ENCODE results near the gene FBXO48. TPM values are rescaled to one million over a fixed set of nuclear protein-coding genes. Genes with fewer than 3 reads are reported as not detected.

FBXO48 gene
- total RNA-seq, 4 donors from 2014 or later: 0.61 to 0.95 (median 0.64) TPM

GRCh38 chr2:68432696-68433658, 34.1 kb downstream of the FBXO48 start:
- no peak for DNase-seq
- Histone ChIP-seq H3K4me1 (peaks cover 0 to 67% (median 22%) of the 10 kb centered on the region in 3 donors), H3K9me3 (no peaks in the 10 kb centered on the region), H3K27ac (no peak overlapping the region), H3K4me3 (no peak overlapping the region), H3K27me3 (no peaks in the 10 kb centered on the region), H3K36me3 (no peaks in the 10 kb centered on the region)
- intact Hi-C loops (cut with DNase I): no loop called here
- TF ChIP-seq, protein P1, sequence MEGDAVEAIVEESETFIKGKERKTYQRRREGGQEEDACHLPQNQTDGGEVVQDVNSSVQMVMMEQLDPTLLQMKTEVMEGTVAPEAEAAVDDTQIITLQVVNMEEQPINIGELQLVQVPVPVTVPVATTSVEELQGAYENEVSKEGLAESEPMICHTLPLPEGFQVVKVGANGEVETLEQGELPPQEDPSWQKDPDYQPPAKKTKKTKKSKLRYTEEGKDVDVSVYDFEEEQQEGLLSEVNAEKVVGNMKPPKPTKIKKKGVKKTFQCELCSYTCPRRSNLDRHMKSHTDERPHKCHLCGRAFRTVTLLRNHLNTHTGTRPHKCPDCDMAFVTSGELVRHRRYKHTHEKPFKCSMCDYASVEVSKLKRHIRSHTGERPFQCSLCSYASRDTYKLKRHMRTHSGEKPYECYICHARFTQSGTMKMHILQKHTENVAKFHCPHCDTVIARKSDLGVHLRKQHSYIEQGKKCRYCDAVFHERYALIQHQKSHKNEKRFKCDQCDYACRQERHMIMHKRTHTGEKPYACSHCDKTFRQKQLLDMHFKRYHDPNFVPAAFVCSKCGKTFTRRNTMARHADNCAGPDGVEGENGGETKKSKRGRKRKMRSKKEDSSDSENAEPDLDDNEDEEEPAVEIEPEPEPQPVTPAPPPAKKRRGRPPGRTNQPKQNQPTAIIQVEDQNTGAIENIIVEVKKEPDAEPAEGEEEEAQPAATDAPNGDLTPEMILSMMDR (IDR thresholded peaks at IDR 0.05): peak in 1 of 6 experiments; percentile 6
- TF ChIP-seq POLR2A (IDR thresholded peaks at IDR 0.05): no peak
- WGBS, 2 donors: 33 to 82% methylated on average over 2 to 3 of the region's 14 CpGs

- Histone ChIP-seq H3K4me1 (peaks cover 0 to 69% (median 30%) of the 10 kb centered on the region in 3 donors), H3K4me3 (no peak overlapping the region), H3K9me3 (no peaks in the 10 kb centered on the region), H3K36me3 (no peaks in the 10 kb centered on the region), H3K27ac (no peak overlapping the region), H3K27me3 (no peaks in the 10 kb centered on the region)
- no peak for TF ChIP-seq POLR2A (IDR thresholded peaks at IDR 0.05)
- TF ChIP-seq, protein P1 (IDR thresholded peaks at IDR 0.05): no peak
- intact Hi-C loops (cut with DNase I): no loop called here
- no peak for DNase-seq
- WGBS, 2 donors: 55 to 73% methylated on average over 5 to 6 of the region's 8 CpGs
These were observed 35.6 kb downstream of the FBXO48 start for GRCh38 chr2:68431316-68431972.

- no peak overlapping the region for H3K4me3 ChIP-seq
- H3K27me3 ChIP-seq: no peaks in the 10 kb centered on the region
- H3K9me3 ChIP-seq: no peaks in the 10 kb centered on the region
- intact Hi-C loops (cut with DNase I): no loop called here
- no peak for TF ChIP-seq POLR2A (IDR thresholded peaks at IDR 0.05)
- TF ChIP-seq, protein P1 (IDR thresholded peaks at IDR 0.05): no peak
- no peaks in the 10 kb centered on the region for H3K36me3 ChIP-seq
- peaks cover 0 to 53% (median 24%) of the 10 kb centered on the region in 3 donors for H3K4me1 ChIP-seq
- 65 to 75% methylated on average over 7 of the region's 7 CpGs for WGBS, 2 donors
- no peak overlapping the region for H3K27ac ChIP-seq
- DNase-seq: no peak
These were observed 37.7 kb downstream of the FBXO48 start for GRCh38 chr2:68429311-68429826.

- no peaks in the 10 kb centered on the region for H3K9me3 ChIP-seq
- H3K36me3 ChIP-seq: no peaks in the 10 kb centered on the region
- intact Hi-C loops (cut with DNase I): no loop called here
- H3K27me3 ChIP-seq: no peaks in the 10 kb centered on the region
- peaks cover 0 to 52% (median 24%) of the 10 kb centered on the region in 3 donors for H3K4me1 ChIP-seq
- H3K27ac ChIP-seq: no peak overlapping the region
- WGBS, 2 donors: 53 to 60% methylated on average over 1 of the region's 1 CpG
- TF ChIP-seq, protein P1 (IDR thresholded peaks at IDR 0.05): no peak
- no peak for TF ChIP-seq POLR2A (IDR thresholded peaks at IDR 0.05)
- H3K4me3 ChIP-seq: no peak overlapping the region
- no peak for DNase-seq
These were observed 38.3 kb downstream of the FBXO48 start for GRCh38 chr2:68428746-68429145.

GRCh38 chr2:68428126-68428525, 39.0 kb downstream of the FBXO48 start:
- Histone ChIP-seq H3K9me3 (no peaks in the 10 kb centered on the region), H3K4me3 (no peak overlapping the region), H3K36me3 (no peaks in the 10 kb centered on the region), H3K27ac (no peak overlapping the region), H3K27me3 (no peaks in the 10 kb centered on the region), H3K4me1 (peaks cover 0 to 46% (median 20%) of the 10 kb centered on the region in 3 donors)
- WGBS, 2 donors: 31 to 50% methylated on average over 4 of the region's 4 CpGs
- DNase-seq: no peak
- no peak for TF ChIP-seq POLR2A (IDR thresholded peaks at IDR 0.05)
- TF ChIP-seq, protein P1 (IDR thresholded peaks at IDR 0.05): no peak
- intact Hi-C loops (cut with DNase I): no loop called here

All from esophagus squamous epithelium (tissue), 5 donors.